Effector memory CD4-positive, alpha-beta T cell (primary cell): ENCODE data around the gene AP2A1.

Source experiments
- DNase-seq, 3 donors: peaks; one replicate each; pipeline ENCODE4 v3.0.0-alpha.2; 2020
- H3K27ac ChIP-seq: 2 replicates; pipeline ENCODE4 v1.7.0; 2013; ENCODE audit warnings: mild to moderate bottlenecking, low read length, moderate library complexity; ENCODE audit not compliant: insufficient read depth, poor library complexity, severe bottlenecking
- H3K27me3 ChIP-seq: replicated peaks from 2 replicates; pipeline ENCODE4 v1.7.0; 2013; ENCODE audit warnings: mild to moderate bottlenecking, low read length; ENCODE audit not compliant: insufficient read depth, control insufficient read depth, poor library complexity, severe bottlenecking
- H3K36me3 ChIP-seq: 2 replicates; pipeline ENCODE4 v1.7.0; 2013; ENCODE audit warnings: mild to moderate bottlenecking, low read length, moderate library complexity; ENCODE audit not compliant: control insufficient read depth, insufficient read depth
- H3K4me1 ChIP-seq: 2 replicates; pipeline ENCODE4 v1.7.0; 2013; ENCODE audit warnings: low read length, mild to moderate bottlenecking; ENCODE audit not compliant: control insufficient read depth, insufficient read depth, poor library complexity, severe bottlenecking
- H3K4me3 ChIP-seq: 2 replicates; pipeline ENCODE4 v1.7.0; 2013; ENCODE audit warnings: low read length, low read depth, mild to moderate bottlenecking; ENCODE audit not compliant: insufficient read depth, poor library complexity, severe bottlenecking
- H3K9me3 ChIP-seq: 2 replicates; pipeline ENCODE4 v1.7.0; 2013; ENCODE audit warnings: mild to moderate bottlenecking, low read length, moderate library complexity; ENCODE audit not compliant: control insufficient read depth

The AP2A1 gene

GRCh38 chr19:49775742-49776370, 9.1 kb downstream of the AP2A1 start:
- Histone ChIP-seq H3K27ac (no peak overlapping the region), H3K27me3 (no peaks in the 10 kb centered on the region), H3K9me3 (no peaks in the 10 kb centered on the region), H3K4me1 (no peaks in the 10 kb centered on the region), H3K36me3 (no peaks in the 10 kb centered on the region), H3K4me3 (no peak overlapping the region)
- DNase-seq = no peak

- H3K4me1 ChIP-seq = no peaks in the 10 kb centered on the region
- no peaks in the 10 kb centered on the region for H3K9me3 ChIP-seq
- H3K27me3 ChIP-seq = no peaks in the 10 kb centered on the region
- H3K4me3 ChIP-seq = no peak overlapping the region
- DNase-seq = no peak
- no peak overlapping the region for H3K27ac ChIP-seq
- no peaks in the 10 kb centered on the region for H3K36me3 ChIP-seq
These were observed 9.6 kb downstream of the AP2A1 start for GRCh38 chr19:49776371-49776764.

GRCh38 chr19:49779731-49780555, 13.1 kb downstream of the AP2A1 start:
- Histone ChIP-seq H3K27me3 (no peaks in the 10 kb centered on the region), H3K4me3 (no peak overlapping the region), H3K4me1 (no peaks in the 10 kb centered on the region), H3K9me3 (no peaks in the 10 kb centered on the region), H3K27ac (no peak overlapping the region), H3K36me3 (peaks cover 15% of the 10 kb centered on the region)
- no peak for DNase-seq

GRCh38 chr19:49780861-49781260, 14.1 kb downstream of the AP2A1 start:
- peaks cover 15% of the 10 kb centered on the region for H3K36me3 ChIP-seq
- no peaks in the 10 kb centered on the region for H3K27me3 ChIP-seq
- no peak for DNase-seq
- H3K27ac ChIP-seq = no peak overlapping the region
- no peak overlapping the region for H3K4me3 ChIP-seq
- H3K4me1 ChIP-seq = no peaks in the 10 kb centered on the region
- no peaks in the 10 kb centered on the region for H3K9me3 ChIP-seq

GRCh38 chr19:49781394-49781793, 14.6 kb downstream of the AP2A1 start:
- Histone ChIP-seq H3K4me1 (no peaks in the 10 kb centered on the region), H3K4me3 (no peak overlapping the region), H3K27me3 (no peaks in the 10 kb centered on the region), H3K9me3 (no peaks in the 10 kb centered on the region), H3K27ac (no peak overlapping the region), H3K36me3 (peaks cover 16% of the 10 kb centered on the region)
- no peak for DNase-seq

GRCh38 chr19:49782515-49782914, 15.7 kb downstream of the AP2A1 start:
- H3K9me3 ChIP-seq = no peaks in the 10 kb centered on the region
- DNase-seq = no peak
- no peaks in the 10 kb centered on the region for H3K4me1 ChIP-seq
- H3K4me3 ChIP-seq = no peak overlapping the region
- no peaks in the 10 kb centered on the region for H3K27me3 ChIP-seq
- no peak overlapping the region for H3K27ac ChIP-seq
- H3K36me3 ChIP-seq = peaks cover 20% of the 10 kb centered on the region

- Histone ChIP-seq H3K27me3 (no peaks in the 10 kb centered on the region), H3K27ac (no peak overlapping the region), H3K36me3 (peaks cover 28% of the 10 kb centered on the region), H3K9me3 (no peaks in the 10 kb centered on the region), H3K4me3 (no peak overlapping the region), H3K4me1 (no peaks in the 10 kb centered on the region)
- DNase-seq = no peak
These were observed 19.6 kb downstream of the AP2A1 start for GRCh38 chr19:49786376-49786820.

- no peak for DNase-seq
- H3K36me3 ChIP-seq = peaks cover 28% of the 10 kb centered on the region
- no peak overlapping the region for H3K27ac ChIP-seq
- H3K4me1 ChIP-seq = no peaks in the 10 kb centered on the region
- H3K27me3 ChIP-seq = no peaks in the 10 kb centered on the region
- no peaks in the 10 kb centered on the region for H3K9me3 ChIP-seq
- no peak overlapping the region for H3K4me3 ChIP-seq
These were observed 20.9 kb downstream of the AP2A1 start for GRCh38 chr19:49787746-49788145.

GRCh38 chr19:49788857-49789256, 22.1 kb downstream of the AP2A1 start:
- Histone ChIP-seq H3K9me3 (no peaks in the 10 kb centered on the region), H3K36me3 (peaks cover 31% of the 10 kb centered on the region), H3K4me3 (no peak overlapping the region), H3K27ac (no peak overlapping the region), H3K4me1 (no peaks in the 10 kb centered on the region), H3K27me3 (no peaks in the 10 kb centered on the region)
- no peak for DNase-seq

GRCh38 chr19:49790866-49791265, 24.1 kb downstream of the AP2A1 start:
- H3K4me3 ChIP-seq = no peak overlapping the region
- no peak for DNase-seq
- no peaks in the 10 kb centered on the region for H3K4me1 ChIP-seq
- H3K27me3 ChIP-seq = no peaks in the 10 kb centered on the region
- peaks cover 41% of the 10 kb centered on the region for H3K36me3 ChIP-seq
- no peaks in the 10 kb centered on the region for H3K9me3 ChIP-seq
- H3K27ac ChIP-seq = no peak overlapping the region
